GM08714 (cell line): ENCODE measurements around the gene SMIM5.

ENCODE experiments used
- H3K4me3 ChIP-seq: fragments of 200-500 bp; sonication (Bioruptor generic); 2 replicates; pipeline ENCODE4 v1.5.1; 2014; ENCODE audit warnings: mild to moderate bottlenecking, low read length, inconsistent platforms
- ZNF274 ChIP-seq: IDR thresholded peaks from 2 replicates; pipeline ENCODE4 v1.6.1; 2012; ENCODE audit warnings: mild to moderate bottlenecking, low read depth, low read length

The SMIM5 gene

GRCh38 chr17:75668489-75668888, 35.3 kb downstream of the SMIM5 start:
- peak overlapping the region; percentile 97; the same call in 1 of the 2 replicates for H3K4me3 ChIP-seq
- no peak for TF ChIP-seq ZNF274

GRCh38 chr17:75670868-75671267, 37.6 kb downstream of the SMIM5 start:
- no peak for TF ChIP-seq ZNF274
- H3K4me3 ChIP-seq = no peak overlapping the region

DNA sequence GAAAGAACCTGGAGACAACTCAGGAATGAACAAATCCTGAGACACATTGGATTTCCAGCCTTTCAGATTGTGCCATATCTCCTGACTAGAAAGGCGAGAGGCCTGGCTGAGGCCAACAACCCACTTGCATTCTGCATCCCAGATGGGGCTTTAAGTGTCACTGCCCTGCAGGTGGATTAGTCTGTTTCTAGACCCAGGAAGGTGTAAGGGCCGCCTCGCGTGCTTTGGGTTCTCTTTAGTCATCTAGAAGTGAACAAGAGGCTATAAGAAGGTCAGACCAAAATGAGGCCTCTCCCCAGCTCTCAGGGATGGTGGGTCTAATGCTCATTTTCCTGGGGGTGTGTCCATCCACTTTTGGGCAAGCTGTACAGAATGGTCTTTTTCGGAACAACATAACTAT, 38.8 kb downstream of the SMIM5 start:
- TF ChIP-seq ZNF274 = no peak
- H3K4me3 ChIP-seq = no peak overlapping the region

- no peak overlapping the region for H3K4me3 ChIP-seq
- TF ChIP-seq ZNF274 = no peak
Measured at GRCh38 chr17:75673487-75673886, 40.3 kb downstream of the SMIM5 start.

DNA sequence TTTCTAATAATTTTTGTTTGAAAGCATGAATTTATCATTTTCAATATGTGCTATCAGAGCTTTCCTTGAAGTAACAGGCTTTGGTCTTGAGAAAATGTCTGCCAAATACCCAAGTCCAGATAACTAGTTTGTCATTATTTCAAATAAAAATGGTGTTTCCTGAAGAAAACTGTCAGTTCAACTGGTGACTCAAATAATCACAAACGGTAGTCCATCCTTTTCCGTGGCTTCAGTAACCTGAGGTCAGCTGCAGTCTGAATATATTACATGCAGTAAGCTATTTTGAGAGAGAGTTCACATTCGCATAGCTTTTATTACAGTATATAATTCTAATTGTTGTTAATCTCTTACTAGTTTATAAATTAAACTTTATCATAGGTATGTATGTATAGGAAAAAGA, 43.2 kb downstream of the SMIM5 start:
- no peak overlapping the region for H3K4me3 ChIP-seq
- TF ChIP-seq ZNF274 = no peak

DNA sequence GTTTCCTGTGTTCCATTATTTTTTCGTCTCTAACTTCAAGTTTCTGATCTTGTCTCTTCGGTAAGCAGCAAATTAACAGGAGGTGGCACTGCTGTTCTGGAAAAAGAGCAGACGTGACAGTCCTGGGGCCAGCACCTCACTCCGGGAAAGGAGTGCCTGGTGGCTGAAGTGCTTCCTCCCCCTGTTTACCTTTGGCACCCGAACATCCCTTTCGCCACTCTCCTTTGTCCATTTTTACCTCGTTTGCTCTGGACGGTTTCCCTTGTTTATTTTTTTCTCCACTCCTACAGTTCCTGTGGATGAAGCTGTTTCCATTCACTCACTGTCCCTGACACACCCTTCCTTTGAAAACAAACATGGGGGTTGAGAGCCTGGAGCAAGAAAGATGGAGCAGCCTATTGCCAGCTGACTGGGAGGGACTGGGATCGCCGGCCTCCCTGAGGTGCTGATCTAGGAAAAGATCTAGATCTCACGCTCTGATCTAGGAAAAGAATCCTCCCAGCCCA, 46.5 kb downstream of the SMIM5 start:
- H3K4me3 ChIP-seq = no peak overlapping the region

GRCh38 chr17:75680431-75680830, 47.2 kb downstream of the SMIM5 start:
- H3K4me3 ChIP-seq = no peak overlapping the region
- no peak for TF ChIP-seq ZNF274

More for the DNA sequence above, 46.5 kb downstream of the SMIM5 start:
- no peak for TF ChIP-seq ZNF274

- TF ChIP-seq ZNF274 = no peak
- H3K4me3 ChIP-seq = no peak overlapping the region
Measured at GRCh38 chr17:75681289-75681688, 48.1 kb downstream of the SMIM5 start.

GRCh38 chr17:75683583-75683982, 50.3 kb downstream of the SMIM5 start:
- no peak overlapping the region for H3K4me3 ChIP-seq
- no peak for TF ChIP-seq ZNF274

- no peak for TF ChIP-seq ZNF274
- no peak overlapping the region for H3K4me3 ChIP-seq
Measured at GRCh38 chr17:75684249-75684648, 51.0 kb downstream of the SMIM5 start.

DNA sequence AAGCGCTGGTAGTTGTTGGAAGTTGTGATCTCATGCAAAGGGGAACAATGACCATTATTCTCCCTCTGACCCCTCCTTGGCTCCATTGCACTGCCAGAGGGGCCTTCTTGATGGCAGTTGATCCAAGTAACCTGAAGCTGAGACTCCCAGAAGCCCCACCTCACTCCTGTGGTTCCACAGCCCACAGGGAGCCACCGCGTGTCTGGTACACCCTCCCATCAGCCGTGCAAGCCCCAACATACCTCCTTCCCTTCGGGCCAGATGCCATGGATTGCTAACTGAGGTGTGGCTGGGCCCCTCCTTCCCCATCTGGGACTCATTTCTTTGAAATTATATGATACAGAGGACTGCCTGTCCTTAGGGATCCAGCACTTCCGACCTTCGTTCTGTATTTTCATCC, 51.7 kb downstream of the SMIM5 start:
- H3K4me3 ChIP-seq = no peak overlapping the region
- no peak for TF ChIP-seq ZNF274

DNA sequence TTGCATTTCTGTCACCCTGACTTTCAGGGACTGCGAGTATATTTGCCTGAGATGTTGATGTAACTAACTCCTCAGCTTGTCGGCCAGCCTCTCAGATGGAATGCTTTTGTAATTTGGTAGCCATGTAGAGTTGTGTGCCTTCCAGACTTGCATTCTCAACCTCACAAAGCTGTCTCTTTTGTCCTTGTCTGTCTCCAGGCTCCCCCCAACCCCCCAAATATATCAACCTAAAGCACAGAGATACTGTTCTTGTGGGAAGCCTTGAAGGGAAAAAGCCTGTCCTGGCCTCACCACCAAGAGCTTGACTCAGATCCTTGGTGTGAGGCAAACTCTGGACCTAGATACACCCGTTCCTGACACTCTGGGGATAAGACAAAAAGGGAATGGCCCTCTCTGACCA, 52.3 kb downstream of the SMIM5 start:
- no peak overlapping the region for H3K4me3 ChIP-seq

GRCh38 chr17:75688209-75688825, 55.1 kb downstream of the SMIM5 start:
- no peak overlapping the region for H3K4me3 ChIP-seq

More for the DNA sequence above, 52.3 kb downstream of the SMIM5 start:
- no peak for TF ChIP-seq ZNF274

DNA sequence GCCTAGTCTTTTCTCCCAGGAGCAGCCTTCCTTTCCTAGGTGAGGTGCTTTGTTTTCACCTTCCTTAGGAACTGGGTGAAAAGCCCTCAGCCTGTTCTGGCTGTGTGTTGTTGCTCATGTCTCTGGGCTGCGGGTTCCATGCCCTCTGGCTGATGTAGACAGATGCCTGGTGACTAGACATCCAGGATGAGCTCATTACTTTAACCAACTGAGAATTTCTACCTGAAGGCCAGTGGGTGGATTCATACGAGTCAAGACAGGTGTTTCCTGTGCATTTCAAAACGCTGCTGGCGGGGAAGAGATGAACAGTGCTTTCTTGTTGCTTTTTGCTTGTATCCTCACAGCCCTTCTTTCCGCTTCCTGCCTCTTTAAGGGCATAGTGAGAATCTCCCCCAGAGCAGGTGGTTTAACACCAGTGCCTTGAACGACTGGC, 56.2 kb downstream of the SMIM5 start:
- TF ChIP-seq ZNF274 = no peak
- H3K4me3 ChIP-seq = no peak overlapping the region; the same call in 1 of the 2 replicates

More at GRCh38 chr17:75688209-75688825, 55.1 kb downstream of the SMIM5 start:
- TF ChIP-seq ZNF274 = no peak
